Measurements from ENCODE around the gene PDE4D.

Gene PDE4D

DNA sequence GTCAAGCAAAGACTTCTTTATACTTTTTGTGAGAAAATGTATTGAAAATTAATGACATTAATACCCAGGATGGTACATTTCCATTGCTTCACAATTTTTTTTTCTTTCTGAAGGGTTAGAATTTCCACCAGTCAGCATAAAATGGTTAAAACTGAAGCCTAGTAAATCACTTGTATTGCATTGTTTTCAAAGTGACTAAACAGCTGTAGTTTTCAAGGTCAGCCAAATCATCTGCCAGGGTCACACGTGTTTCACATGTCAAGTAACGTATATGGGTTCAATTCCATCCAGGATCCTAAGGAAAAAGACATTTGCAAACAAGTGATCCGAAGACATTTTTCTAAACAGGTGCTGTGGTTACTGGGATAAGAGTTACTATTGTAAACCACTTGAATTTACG lies 736.5 kb downstream of the PDE4D start:
- no peak for DNase-seq

DNA sequence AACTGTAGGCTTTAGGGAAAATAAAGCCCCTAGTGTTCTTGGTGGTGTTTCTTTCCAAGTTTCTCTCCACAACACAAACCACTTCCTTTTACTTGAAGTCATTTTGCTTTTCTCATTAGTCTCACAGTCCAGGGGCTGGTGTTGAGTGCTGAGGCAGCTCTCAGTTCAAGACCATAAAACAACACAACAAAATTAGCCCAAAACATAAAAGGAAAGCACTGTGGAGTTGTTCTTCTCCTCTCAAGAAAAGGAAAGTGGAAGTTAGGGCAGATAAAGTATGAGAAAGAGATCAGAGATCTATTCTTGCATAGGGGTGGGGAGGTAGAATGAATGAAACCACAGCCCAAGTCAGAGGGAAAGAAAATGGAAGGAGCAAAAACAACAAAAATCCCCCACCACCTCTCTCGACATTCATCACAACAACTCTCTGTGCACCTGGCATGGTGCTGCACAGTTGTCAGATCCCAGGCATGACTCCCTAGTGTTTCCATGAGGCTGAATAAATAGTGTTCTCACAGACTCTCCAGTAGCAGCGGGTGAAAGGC lies 740.8 kb downstream of the PDE4D start:
- DNase-seq = no peak

DNA sequence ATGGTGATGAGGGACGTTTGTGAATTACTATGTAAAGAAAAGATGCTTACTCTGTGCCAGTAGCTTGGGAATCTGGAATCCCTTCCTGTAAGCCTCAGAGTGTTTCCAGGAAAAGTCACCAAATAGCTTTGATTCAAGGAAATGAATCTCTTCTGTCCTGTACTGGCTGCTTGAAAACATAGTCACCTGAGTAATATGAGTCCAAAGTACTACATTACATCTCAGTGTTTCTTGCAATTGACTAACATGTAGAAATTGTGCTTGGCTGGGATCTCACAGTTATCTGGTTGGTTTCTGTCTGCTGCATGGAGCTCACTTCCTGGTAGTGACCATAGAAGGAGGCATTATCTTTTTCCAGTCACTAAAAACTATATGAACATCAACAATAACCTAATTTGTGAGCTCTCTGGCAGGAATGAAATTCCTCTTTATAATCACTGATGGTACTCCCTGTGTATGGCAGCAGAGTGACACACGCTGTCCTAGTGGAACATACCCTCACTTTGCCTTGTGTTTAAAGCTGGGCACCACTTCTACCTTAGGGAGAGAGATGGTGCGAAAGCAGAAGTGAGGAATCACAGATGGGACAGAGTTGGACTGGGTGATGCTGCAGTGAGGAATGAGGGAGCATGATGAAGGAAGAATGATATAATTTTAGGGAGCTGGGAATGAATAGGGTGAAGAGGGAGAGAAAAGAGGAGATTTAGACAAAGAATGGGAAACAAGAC lies 742.2 kb downstream of the PDE4D start:
- no peak for DNase-seq

DNA sequence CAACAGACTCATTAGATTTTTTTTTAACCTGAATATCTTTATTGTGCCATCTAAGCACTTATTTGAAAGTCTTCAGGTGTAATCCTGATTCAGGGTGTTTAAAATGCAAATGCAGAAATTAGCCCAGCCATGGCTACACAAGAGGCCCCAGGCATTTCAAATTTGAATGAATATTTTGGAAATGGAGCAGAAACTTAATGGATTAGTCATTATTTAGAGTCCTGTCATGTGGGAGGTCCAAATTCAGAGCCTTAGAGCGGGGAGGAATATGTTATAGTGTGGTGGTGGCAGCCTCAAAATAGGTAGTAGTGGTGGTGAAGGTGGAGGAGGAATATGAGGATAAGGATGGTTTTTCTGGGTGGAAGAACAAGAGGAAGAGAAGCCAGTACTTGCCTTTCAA lies 743.7 kb downstream of the PDE4D start:
- DNase-seq = no peak

DNA sequence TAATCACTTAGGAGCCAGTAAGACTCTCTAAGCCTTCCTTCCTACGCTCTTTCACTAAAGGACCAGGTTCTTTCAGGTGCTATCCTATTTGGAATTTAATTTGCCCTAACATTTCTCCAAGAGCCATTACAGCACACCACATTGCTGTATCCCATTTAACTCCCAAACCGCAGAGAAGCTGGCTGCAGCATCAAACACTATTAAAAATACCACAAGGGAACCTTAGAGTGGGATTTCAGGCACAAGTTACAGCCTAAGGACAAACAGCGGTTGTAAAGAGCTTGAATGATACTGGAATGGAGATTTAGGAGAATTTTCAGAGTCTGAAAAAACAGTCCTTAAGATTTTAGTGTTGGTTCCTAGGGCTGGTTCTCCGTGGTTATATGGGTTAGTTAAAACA lies 744.3 kb downstream of the PDE4D start:
- no peak for DNase-seq

DNA sequence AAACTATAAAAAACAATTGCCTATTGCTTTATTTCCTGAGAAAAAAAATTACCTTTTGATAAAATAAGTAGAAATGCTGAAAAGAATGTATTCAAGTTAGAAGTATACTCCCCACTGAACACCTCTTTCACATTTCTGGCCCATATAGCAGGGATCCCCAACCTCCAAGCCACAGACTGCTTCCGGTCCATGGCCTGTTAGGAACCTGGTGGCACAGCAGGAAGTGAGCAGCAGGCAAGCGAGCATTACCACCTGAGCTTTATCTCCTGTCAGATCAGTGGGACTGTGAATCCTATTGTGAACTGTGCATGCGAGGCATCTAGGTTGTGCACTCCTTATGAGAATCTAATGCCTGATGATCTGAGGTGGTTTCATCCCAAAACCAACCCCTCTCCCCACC lies 746.8 kb downstream of the PDE4D start:
- no peak for DNase-seq

DNA sequence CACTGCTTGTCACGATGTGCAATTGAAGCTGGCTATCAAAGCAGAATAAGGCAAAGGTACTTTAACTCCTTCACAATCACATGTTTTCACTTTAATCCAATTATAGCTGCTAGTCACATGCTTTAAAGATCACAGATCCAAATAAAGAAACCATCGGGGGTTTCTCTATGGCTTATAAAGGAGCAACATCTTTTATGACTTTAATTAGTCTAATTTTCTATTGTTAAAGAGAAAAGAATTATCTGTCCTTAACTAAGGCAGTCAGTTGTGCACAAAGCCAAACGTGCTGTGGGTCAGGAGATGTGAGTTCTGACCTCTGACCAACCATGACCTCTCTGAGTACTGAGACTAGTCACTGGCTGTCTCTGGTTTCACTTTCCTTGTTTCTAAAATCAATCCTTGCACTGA lies 749.6 kb downstream of the PDE4D start:
- no peak for DNase-seq

DNA sequence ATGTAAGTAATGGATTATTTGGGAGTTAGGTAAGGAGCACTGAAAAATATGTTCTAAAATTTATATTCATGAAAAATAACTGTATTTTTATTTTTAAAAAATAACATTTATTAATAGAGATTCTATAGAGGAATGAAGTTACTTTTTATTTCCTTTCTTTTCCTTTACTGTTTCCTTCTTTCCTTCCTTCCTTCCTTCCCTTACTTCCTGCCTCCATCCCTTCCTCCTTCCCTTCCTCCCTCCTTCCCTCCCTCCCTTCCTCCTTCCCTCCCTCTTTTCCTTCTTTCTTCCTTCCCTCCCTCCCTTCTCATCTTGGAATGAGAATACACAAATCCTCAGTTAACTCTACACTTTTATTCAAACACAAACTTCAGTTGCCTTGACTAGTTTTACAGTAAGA lies 750.6 kb downstream of the PDE4D start:
- no peak for DNase-seq

DNA sequence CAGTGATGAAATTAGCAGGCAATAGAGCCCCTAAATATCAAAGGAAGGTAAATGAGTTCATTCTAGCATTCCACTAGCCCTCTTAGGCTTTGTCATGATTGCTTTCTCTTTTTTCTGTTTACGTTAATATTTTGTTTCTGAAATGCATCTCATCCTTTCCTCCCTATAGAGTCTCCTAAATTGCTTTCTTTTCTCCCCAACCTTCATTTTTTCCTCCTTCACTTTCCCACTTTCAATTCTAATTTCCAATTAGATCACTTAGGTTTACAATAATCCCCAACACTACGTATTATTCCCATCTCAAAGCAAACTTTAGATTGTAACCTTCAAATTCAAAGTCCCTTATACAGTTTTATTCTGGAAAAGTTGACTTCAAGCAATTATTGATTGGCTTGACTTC lies 751.4 kb downstream of the PDE4D start:
- no peak for DNase-seq

DNA sequence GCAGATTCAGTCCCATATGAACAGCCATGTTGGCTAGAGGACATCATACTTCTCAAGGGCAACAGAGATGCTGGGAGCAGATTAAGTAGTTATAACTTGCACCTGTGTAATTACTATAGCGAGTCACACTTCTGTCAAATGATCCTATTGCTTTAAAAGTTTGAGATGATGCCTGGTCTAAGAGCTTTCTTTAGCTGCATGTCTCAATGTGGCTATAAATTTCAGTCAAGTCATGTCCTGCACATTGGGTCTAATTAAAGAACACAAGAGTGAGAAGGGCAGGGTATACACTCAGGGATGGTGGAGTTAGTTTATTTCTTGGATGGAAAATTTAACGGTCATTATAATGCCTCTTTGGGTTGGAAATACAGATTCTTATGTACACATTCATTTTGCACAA lies 753.4 kb downstream of the PDE4D start:
- no peak for DNase-seq

DNA sequence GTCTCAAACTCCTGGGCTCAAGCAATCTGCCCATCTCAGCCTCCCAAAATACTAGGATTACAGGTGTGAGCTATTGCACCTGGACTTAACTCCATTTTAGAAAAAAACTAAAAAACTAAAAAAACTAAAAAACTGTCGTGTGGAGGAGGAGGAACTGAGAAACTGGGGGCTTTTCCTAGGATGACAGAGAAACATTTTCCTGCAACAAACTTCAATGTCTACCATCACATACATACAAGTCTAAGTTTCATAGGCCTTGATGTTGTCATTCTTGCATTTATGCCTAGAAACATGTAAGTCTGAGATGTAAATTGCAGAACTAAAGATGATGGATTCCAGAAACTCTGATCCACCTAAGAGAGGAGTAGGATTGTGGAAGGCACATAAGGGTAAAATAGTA lies 753.8 kb downstream of the PDE4D start:
- no peak for DNase-seq

DNA sequence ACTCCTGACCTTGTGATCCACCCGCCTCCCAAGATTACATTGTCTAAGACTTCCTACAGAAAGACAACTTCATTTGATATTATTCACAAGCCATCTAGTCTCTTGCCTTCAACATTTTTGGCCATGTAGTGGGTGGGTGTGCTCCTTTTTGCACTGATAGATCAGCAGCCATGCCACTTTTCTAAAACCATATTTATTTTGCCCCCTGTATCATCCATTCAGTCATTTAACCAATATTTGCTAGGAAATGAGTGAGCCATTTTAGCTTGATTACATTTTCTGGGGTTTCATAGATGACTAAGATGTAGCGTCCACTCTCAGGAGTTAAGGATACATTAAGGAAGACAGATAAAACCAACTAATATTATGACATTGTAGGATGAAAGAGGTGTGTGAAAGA lies 755.0 kb downstream of the PDE4D start:
- DNase-seq = no peak

DNA sequence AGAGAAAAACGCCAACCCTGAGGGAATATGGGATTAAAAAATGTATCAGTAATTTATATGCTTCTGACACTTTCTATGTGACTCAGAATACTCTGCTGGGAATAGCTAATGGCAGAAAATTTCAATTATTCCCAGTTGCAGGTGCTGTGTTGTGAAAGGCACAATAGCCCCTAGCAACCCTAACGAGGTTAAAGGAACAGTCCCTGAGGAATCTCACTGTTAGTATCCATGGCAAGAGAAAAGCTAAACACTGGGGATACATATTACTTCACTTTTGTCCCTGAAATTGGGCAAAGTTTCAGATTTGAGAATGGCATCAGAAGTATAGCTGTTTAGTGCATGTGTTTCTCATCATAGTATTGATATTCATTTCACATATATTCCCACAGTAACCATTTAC lies 755.7 kb downstream of the PDE4D start:
- DNase-seq = no peak

DNA sequence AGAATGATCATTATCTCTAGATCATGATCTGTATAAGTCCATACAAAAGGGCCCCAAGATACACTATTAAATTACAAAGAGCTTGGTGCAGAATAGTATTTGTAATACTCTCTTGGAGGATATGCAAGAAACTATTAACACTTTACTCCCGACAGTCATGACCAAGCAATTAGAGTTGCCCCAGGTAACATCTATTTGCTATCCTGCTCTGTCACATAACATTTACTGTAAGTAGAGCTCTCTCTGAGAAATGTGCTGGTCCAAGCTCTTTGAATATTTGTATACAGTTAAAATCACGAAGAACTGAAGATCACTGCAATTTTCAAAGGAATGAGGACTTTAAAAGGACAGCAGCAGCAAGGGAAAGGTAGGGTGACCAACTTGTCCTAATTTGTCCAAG lies 757.0 kb downstream of the PDE4D start:
- DNase-seq = no peak

DNA sequence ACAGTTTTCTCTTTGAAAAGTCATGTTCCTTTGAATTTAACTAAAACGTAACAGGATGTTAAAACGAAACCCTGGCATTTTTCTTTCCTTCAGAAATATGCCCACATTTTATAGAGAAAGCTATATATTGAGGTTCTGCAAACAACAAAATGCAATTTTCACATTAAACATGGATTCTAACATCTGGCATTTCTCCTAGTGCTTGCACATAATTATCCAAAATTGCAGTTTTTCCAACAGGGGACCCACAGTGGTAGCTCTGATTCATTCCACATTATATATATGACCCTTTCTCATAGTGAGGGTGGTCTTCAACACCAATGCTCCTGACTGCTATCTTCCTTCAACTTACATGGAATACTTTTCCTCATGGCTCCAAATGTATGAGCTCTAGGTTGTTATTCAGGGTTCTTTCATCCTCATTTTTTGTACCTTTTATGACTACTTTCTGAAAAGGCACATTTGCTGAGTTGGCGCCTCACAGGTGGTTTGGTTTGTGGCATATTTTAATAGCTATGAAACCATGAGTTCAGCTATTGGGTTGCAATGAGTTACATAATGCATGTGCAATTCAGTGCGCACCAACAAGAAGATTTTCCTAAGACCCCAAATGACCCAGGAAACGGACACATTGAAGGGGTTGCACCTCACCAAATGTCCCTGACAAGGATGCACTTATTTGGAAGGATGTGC lies 758.9 kb downstream of the PDE4D start:
- DNase-seq = no peak

DNA sequence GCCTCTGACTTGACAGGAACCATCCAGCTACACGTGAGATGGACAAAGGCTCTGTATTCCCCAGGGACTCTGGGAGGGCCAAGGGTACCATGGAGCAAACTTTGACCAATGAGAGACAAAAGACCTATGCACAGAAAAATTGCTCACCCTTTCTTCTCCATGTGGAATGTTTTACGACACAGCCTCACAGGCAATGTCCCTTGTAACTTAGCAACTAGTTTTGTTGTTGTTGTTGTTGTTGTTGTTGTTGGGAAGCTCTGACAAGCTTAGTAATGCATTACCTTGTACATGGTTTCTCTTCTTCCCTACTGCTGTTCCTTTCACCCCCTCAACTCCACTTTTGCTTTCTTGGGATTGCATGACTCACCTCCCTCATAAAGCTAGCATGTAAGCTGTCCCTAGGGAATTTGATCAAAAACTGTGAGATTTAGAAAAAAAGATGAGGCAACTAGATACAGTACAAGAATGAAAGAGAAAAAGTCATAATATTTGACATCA lies 759.7 kb downstream of the PDE4D start:
- no peak for DNase-seq

DNA sequence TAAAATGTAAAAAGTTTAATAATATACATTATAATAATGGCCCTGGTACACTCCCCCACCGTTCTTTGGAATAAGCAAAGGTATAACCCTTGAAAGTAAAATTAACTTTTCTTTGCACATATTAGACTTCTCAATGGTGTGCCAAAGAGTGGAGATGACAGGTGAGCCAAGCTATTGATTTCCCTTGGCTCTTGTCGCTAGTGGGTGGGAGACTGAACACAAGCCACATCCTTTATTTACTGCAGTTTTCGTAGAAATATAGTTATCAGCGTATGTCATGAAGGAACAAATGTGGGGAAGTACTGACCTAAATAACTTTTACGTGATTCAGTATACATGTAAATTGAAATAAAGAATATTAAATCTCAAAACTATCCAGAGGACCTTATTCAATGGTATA lies 761.4 kb downstream of the PDE4D start:
- DNase-seq = no peak

DNA sequence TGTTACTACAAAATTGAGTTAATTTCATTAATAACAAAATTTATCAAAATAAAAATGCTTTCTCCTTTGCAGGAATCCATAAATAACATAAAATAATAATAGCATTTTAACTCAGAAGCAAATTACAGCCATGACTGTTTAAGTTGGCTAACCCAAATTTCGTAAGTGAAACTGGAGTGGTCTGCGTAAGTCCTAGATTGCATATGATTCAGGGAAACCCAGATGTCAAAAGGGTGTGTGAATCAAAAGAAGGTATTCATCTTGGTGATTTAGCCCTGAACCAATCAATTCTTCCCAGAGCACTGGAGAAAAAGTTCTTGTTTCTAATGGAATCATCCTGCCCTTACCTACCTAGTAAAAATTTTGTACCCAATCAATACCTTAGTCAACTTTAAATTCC lies 763.1 kb downstream of the PDE4D start:
- no peak for DNase-seq

DNA sequence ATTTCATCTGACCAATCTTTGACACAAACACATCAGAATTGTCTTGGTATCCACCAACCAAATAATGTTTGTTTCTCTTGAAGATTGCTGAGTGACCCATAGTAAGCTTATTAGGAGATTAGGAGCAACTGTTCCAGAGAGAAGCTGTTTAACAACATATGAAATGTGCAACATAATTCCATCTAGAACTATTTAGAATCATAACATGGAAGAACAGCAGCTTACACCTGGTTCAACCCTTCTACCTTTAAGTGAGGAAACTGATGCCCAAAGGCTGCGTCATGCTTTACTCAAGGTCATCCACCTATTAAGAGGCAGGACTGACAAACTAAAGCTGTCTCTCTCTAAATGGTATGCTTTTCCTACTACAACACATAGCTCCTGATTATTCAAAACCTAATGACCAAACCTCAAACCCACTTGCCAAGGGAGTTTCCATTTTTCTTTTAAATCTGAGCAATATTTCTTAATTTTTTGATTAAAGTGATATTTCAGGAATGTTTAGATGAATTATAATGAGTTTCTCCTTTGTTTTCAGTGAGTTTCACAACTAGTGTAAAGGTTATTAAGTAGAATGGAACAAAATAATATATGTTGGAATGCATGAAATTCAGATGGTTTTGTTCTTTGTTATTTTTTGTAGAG lies 764.8 kb downstream of the PDE4D start:
- no peak for DNase-seq

DNA sequence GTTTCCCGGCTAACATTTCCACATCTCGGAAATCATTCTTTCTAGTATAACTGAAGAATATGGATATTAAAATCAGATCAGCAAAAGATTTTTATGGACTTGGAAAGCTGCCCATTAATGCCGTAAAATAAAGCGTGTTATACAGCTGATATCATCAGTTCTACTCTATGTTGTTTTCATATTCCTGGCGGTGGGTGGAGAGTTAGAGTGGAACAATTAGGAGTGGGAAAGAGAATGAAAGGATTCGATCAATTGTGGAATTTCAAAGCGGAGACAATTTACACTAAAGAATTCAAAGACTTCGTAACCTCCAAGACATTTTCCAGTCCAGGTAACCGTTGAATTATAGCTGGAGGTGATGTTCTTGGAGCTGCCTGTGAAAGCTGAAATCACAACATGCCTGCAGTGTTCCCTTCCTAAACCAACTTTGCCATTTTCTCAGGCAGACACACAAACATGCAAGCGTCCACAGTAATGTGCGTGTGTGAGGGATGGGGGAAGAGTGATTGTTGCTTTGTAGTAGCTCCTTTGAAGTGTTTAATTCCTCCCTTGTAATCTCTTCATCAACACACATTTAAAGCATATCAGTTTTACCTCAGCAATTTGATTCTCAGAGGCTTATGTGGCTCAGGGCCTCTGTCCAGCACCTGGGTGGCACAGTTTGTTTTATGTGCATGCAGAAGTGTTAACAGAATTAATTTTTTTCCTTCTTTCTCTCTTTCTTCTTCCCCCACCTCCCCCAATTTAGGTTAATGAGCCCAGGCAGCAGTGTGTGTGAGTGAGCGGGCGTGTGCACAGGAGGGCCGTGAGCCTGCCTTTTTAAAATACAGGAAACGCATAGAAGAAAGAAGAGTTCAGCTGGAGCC lies 766.6 kb downstream of the PDE4D start:
- DNase-seq = no peak

DNA sequence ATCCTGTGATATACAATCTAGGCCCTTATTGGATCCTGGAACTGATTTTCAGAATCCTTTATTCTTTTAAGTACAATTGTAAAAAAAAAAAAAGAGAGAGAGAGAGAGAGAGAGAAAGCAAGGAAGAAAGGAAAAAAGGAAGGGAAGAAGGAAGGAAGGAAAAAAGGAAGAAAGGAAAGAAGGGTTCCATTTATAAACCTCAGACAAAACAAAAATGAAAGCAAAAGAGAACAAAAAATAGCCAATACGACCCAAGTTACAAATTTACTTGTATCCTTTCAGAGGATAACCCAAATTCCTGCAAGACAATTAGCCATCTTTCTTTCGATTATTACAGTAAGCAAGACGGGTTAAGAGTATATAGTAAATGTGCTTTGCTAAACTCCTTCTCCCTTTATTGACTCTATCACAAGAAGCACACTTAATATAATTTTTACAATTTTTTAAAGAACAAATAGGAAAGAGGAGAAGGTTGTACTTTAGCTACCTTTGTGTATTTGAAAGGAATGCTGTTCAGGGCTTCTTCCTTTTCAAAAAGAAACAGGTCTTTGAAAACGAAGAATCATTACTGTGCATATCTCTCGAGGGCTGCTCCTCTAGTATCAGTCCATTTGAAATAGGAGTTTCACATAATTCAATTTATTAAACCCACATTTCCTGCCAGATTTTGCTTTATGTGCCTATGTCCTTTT lies 767.4 kb downstream of the PDE4D start:
- no peak for DNase-seq

Measured in NCI-H1092 (cell line).